ENCODE results near the gene MVD.

DNA sequence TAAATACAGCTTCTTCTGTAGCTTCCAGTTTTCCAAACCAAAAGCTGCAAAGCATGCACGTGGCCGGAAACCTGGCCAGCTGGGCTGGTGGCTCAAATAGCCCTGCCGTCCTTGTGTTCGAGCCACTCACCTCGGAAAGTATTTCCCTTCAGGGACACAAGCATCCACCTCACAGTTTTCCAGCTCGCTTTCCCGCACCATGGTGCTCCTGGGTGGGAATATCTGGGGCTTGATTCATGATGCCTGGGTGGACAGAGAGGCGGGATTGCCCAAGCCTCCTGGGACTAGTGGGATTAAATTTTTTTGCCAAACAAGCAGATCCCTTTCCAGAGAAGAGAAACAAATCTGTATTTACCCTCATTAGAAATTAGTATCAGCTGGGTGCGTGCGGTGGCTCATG is 7.1 kb upstream of the MVD start:
- TF ChIP-seq CTCF (IDR thresholded peaks at IDR 0.05) (no peak), POLR2A (IDR thresholded peaks at IDR 0.05) (no peak)
